HG03521 (cell line): ENCODE measurements around the gene JDP2.

Experiments
- ATAC-seq: cut with Tn5 transposase; IDR thresholded peaks from one replicate; pipeline ENCODE4 v1.9.1; 2021; ENCODE audit warnings: mild to moderate bottlenecking, moderate library complexity; ENCODE audit not compliant: unreplicated experiment

Gene JDP2

GRCh38 chr14:75479770-75480600 lies 52.2 kb downstream of the JDP2 start:
- no peak for ATAC-seq

- ATAC-seq: no peak
These were observed 54.5 kb downstream of the JDP2 start for GRCh38 chr14:75482366-75482765.

GRCh38 chr14:75484711-75485429 lies 57.0 kb downstream of the JDP2 start:
- no peak for ATAC-seq

- no peak for ATAC-seq
These were observed 58.5 kb downstream of the JDP2 start for GRCh38 chr14:75486318-75486717.

GRCh38 chr14:75487155-75487671 lies 59.4 kb downstream of the JDP2 start:
- ATAC-seq: peak; percentile 74

- no peak for ATAC-seq
These were observed 61.6 kb downstream of the JDP2 start for GRCh38 chr14:75489480-75489837.

- no peak for ATAC-seq
These were observed 63.7 kb downstream of the JDP2 start for GRCh38 chr14:75491376-75491978.

- ATAC-seq: no peak
These were observed 65.2 kb downstream of the JDP2 start for GRCh38 chr14:75492832-75493591.

- no peak for ATAC-seq
These were observed 65.8 kb downstream of the JDP2 start for GRCh38 chr14:75493592-75494087.

- no peak for ATAC-seq
These were observed 67.1 kb downstream of the JDP2 start for GRCh38 chr14:75494896-75495295.

- ATAC-seq: no peak
These were observed 67.6 kb downstream of the JDP2 start for GRCh38 chr14:75495399-75495798.

- no peak for ATAC-seq
These were observed 68.1 kb downstream of the JDP2 start for GRCh38 chr14:75495882-75496281.

GRCh38 chr14:75496755-75497154 lies 68.9 kb downstream of the JDP2 start:
- no peak for ATAC-seq

GRCh38 chr14:75497191-75497590 lies 69.4 kb downstream of the JDP2 start:
- no peak for ATAC-seq

GRCh38 chr14:75497701-75498100 lies 69.9 kb downstream of the JDP2 start:
- ATAC-seq: no peak

GRCh38 chr14:75499084-75499875 lies 71.5 kb downstream of the JDP2 start:
- peak; percentile 51 for ATAC-seq

GRCh38 chr14:75501080-75501479 lies 73.3 kb downstream of the JDP2 start:
- no peak for ATAC-seq

GRCh38 chr14:75504411-75504810 lies 76.6 kb downstream of the JDP2 start:
- no peak for ATAC-seq

GRCh38 chr14:75506930-75507329 lies 79.1 kb downstream of the JDP2 start:
- ATAC-seq: no peak

- ATAC-seq: no peak
These were observed 82.7 kb downstream of the JDP2 start for GRCh38 chr14:75510547-75510946.
